ENCODE measurements around the gene SLC25A25. TPM values are rescaled to one million over a fixed set of nuclear protein-coding genes. Genes with fewer than 3 reads are reported as not detected.
A peak's percentile ranks its signal among the peaks of the same experiment; 100 is the strongest.

Gene SLC25A25
- total and polyA plus RNA-seq, 12 donors = 2.3 to 20.7 (median 6.8) TPM

DNA sequence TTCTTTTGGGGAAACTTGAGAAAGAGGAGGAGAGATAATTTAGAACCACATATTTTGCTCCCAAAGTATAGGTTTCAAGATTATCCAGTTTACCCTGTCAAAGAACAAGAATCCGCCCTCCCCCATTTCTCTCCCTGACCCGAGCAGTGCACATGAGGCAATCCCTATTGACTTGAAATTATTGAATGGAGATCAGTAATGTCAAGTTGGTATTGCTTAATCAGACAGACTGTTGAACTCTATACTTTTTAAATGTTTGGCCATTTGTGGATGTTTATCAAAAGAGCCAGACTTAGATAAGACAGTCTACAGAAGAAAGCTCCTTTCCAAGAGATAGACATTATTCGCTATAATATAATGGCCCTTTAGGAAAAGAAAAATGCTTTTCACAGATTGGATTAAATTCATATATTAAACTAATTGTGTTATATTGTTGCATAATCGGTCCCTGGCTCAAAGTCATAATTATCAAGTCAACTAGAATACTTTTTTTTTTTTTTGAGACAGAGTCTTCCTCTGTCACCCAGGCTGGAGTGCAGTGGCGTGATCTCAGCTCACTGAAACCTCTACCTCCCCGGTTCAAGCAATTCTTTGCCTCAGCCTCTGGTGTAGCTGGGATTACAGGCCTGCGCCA lies 5.3 kb downstream of the SLC25A25 start:
- DNase-seq (no peak), ATAC-seq (no peak)
- H3K36me3 ChIP-seq = no peaks in the 10 kb centered on the region
- peaks cover 11 to 75% (median 44%) of the 10 kb centered on the region in 9 donors for H3K4me1 ChIP-seq
- H3K27me3 ChIP-seq = no peaks in the 10 kb centered on the region
- TF ChIP-seq CTCF (IDR thresholded peaks at IDR 0.05) = no peak
- peak overlapping the region in 1 of 10 donors; percentile 26 for H3K4me3 ChIP-seq
- WGBS, 2 donors = 80 to 82% methylated on average over 7 of the region's 7 CpGs
- intact Hi-C loops (cut with DNase I) = no loop called here
- no peaks in the 10 kb centered on the region for H3K9me3 ChIP-seq
- peak overlapping the region; percentile 13 to 90 (median 72) for H3K27ac ChIP-seq

- peak overlapping the region in 1 of 10 donors; percentile 62 for H3K27ac ChIP-seq
- H3K9me3 ChIP-seq = no peaks in the 10 kb centered on the region
- intact Hi-C loops (cut with DNase I) = no loop called here
- no peak for DNase-seq
- ATAC-seq = no peak
- H3K27me3 ChIP-seq = no peaks in the 10 kb centered on the region
- peaks cover 0 to 4% (median 0%) of the 10 kb centered on the region in 9 donors for H3K36me3 ChIP-seq
- H3K4me1 ChIP-seq = peaks cover 5 to 75% (median 38%) of the 10 kb centered on the region in 9 donors
- TF ChIP-seq CTCF (IDR thresholded peaks at IDR 0.05) = no peak
- H3K4me3 ChIP-seq = no peak overlapping the region
- 96% methylated on average over 7 of the region's 7 CpGs for WGBS, 2 donors
These were observed 9.9 kb downstream of the SLC25A25 start for GRCh38 chr9:128077847-128078503.

DNA sequence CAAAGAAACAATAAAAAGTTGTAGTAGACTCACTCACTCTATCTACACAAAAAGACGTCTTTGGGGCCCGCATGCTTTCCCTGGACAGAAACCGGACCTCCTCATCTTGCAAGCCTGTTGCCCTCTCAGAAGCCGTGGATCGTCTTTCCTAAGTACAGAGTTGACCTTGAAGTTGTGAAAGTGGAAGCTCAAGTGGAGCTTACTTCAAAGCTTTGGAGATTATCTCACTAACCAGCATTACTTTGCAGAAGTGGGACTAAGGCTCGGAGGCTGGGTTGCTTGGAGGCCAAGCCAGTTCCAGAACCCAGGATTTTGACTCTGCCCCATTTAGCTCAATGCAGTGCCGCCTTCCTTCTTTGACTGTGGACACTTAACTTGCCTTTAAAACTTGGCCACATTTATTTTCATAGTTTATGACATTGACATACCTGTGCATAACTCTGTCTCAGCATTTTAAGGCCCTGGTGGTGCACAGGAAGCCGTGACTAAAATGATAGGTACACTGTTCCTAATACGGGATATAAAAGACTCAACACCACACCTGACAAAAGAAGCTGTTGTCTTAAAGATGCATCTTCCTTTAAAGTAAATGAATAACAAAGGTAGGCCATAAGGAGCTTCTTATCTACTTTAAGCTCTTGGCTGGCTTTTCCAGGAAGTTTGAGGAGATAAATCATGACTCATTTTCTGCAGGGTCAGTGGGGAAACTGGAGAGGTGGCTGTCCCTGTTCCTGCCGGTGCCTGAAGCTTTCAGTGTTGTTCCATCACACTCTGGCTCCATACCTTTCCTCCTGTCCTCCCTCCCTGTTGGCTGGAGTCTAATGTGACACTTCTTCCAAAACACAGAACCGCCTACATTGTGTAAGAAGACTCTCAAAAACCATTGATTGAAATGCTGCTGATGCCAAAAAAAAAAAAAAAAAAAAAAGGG lies 10.7 kb downstream of the SLC25A25 start:
- no peak for TF ChIP-seq CTCF (IDR thresholded peaks at IDR 0.05)
- Histone ChIP-seq H3K9me3 (no peaks in the 10 kb centered on the region), H3K27me3 (no peaks in the 10 kb centered on the region), H3K27ac (peak overlapping the region in 1 of 10 donors; percentile 62), H3K4me3 (no peak overlapping the region), H3K4me1 (peaks cover 0 to 69% (median 30%) of the 10 kb centered on the region in 9 donors), H3K36me3 (peaks cover 0 to 4% (median 0%) of the 10 kb centered on the region in 9 donors)
- intact Hi-C loops (cut with DNase I) = no loop called here
- DNase-seq (no peak), ATAC-seq (peak in 1 of 8 donors; percentile 32)
- WGBS, 2 donors = 61 to 64% methylated on average over 11 of the region's 11 CpGs

DNA sequence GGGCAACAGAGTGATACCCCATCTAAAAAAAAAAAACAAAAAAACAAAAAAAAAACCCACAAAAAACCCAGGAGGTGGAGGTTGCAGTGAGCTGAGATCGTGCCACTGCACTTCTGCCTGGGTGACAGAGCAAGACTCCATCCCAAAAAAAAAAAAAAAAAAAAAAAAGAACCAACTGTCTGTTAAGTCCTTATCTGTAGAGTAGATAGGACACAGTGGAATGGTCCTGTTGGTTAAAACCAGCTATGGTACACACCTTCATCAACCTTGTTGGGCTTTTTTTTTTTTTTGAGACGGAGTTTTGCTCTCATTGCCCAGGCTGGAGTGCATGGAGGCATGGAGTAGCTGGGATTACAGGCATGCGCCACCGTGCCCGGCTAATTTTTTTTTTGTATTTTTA lies 12.2 kb downstream of the SLC25A25 start:
- intact Hi-C loops (cut with DNase I) = no loop called here
- H3K27me3 ChIP-seq = no peaks in the 10 kb centered on the region
- WGBS, 2 donors = 95 to 99% methylated on average over 5 of the region's 5 CpGs
- H3K4me3 ChIP-seq = no peak overlapping the region
- peak overlapping the region in 1 of 10 donors; percentile 34 for H3K27ac ChIP-seq
- H3K4me1 ChIP-seq = peaks cover 0 to 64% (median 29%) of the 10 kb centered on the region in 9 donors
- ATAC-seq (no peak), DNase-seq (no peak)
- H3K9me3 ChIP-seq = no peaks in the 10 kb centered on the region
- TF ChIP-seq CTCF (IDR thresholded peaks at IDR 0.05) = no peak
- peaks cover 0 to 5% (median 0%) of the 10 kb centered on the region in 9 donors for H3K36me3 ChIP-seq
